PC-9 (cell line): Measurements from ENCODE around the gene TMTC4.

Experiments
- EZH2 ChIP-seq: fragments of 200-600 bp; sonication (generic); IDR thresholded peaks from 2 replicates; pipeline ENCODE4 v1.8.0; 2017; ENCODE audit warnings: antibody characterized with exemption, low read depth
- TF ChIP-seq, protein P1 (sequence below): fragments of 200-600 bp; sonication (generic); conservative IDR thresholded peaks from 2 replicates; pipeline ENCODE4 v1.6.1; 2017; ENCODE audit warnings: mixed run types, antibody characterized with exemption, mild to moderate bottlenecking, moderate library complexity

DNA sequence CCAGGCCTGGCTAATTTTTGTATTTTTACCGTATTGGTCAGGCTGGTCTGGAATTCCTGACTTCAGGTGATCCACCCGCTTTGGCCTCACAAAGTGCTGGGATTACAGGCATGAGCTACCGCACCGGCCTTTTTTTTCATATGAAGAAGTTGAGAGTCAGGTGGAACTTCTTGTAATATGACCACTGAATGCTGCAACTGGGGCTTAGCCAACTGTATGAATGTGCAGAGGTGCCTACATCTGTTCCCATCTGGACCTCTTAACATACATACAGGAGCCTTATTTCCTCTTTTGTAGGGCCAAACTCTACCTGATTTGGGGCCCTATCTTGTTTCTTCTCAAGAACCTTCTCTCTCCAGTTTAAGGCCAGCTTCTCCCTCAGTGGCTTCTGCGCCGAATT lies 74.1 kb downstream of the TMTC4 start:
- TF ChIP-seq, protein P1, sequence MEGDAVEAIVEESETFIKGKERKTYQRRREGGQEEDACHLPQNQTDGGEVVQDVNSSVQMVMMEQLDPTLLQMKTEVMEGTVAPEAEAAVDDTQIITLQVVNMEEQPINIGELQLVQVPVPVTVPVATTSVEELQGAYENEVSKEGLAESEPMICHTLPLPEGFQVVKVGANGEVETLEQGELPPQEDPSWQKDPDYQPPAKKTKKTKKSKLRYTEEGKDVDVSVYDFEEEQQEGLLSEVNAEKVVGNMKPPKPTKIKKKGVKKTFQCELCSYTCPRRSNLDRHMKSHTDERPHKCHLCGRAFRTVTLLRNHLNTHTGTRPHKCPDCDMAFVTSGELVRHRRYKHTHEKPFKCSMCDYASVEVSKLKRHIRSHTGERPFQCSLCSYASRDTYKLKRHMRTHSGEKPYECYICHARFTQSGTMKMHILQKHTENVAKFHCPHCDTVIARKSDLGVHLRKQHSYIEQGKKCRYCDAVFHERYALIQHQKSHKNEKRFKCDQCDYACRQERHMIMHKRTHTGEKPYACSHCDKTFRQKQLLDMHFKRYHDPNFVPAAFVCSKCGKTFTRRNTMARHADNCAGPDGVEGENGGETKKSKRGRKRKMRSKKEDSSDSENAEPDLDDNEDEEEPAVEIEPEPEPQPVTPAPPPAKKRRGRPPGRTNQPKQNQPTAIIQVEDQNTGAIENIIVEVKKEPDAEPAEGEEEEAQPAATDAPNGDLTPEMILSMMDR: no peak
- TF ChIP-seq EZH2: no peak
